SU-DHL-6 (cell line): ENCODE data around the gene DCHS2.

ENCODE experiments used
- H2AFZ ChIP-seq: fragments of 200-600 bp; sonication (generic); 2 replicates; pipeline ENCODE4 v1.6.1; 2014; ENCODE audit warnings: low read depth, mild to moderate bottlenecking, moderate library complexity, mixed read lengths, antibody characterized with exemption, low read length; ENCODE audit not compliant: severe bottlenecking
- H3F3A ChIP-seq: fragments of 200-600 bp; shearing (Covaris generic); 2 replicates; pipeline ENCODE4 v1.6.0; 2016; ENCODE audit warnings: antibody characterized with exemption, mild to moderate bottlenecking; ENCODE audit not compliant: insufficient read depth
- H3K27ac ChIP-seq: fragments of 200-600 bp; sonication (generic); 2 replicates; pipeline ENCODE4 v1.5.1; 2016; ENCODE audit warnings: low read depth, mild to moderate bottlenecking, low read length, moderate library complexity, mixed read lengths
- H3K27me3 ChIP-seq: fragments of 200-600 bp; sonication (generic), shearing (Covaris generic); 2 replicates; pipeline ENCODE4 v1.6.0; 2014; ENCODE audit warnings: mild to moderate bottlenecking, low read length
- H3K36me3 ChIP-seq: fragments of 200-600 bp; sonication (generic); 2 replicates; pipeline ENCODE4 v1.6.1; 2014; ENCODE audit warnings: mild to moderate bottlenecking, low read length, mixed read lengths
- H3K4me2 ChIP-seq: fragments of 300-600, 200-600 bp; shearing (Covaris generic), sonication (generic); 2 replicates; pipeline ENCODE4 v1.6.0; 2014; ENCODE audit warnings: low read length, low read depth, mild to moderate bottlenecking; ENCODE audit not compliant: poor library complexity, severe bottlenecking
- H3K4me3 ChIP-seq: fragments of 200-600 bp; sonication (generic); 2 replicates; pipeline ENCODE4 v1.5.1; 2014; ENCODE audit warnings: antibody characterized with exemption, low read length, mild to moderate bottlenecking, mixed read lengths; ENCODE audit not compliant: insufficient read depth, poor library complexity, severe bottlenecking
- H3K79me2 ChIP-seq: fragments of 200-600 bp; sonication (generic); 2 replicates; pipeline ENCODE4 v1.6.1; 2014; ENCODE audit warnings: mild to moderate bottlenecking, low read length, moderate library complexity; ENCODE audit not compliant: insufficient read depth
- H3K9ac ChIP-seq: fragments of 200-600 bp; sonication (generic); 2 replicates; pipeline ENCODE4 v1.7.0; 2014; ENCODE audit warnings: mild to moderate bottlenecking, low read length
- H3K9me2 ChIP-seq: fragments of 200-600 bp; sonication (generic); replicated peaks from 2 replicates; pipeline ENCODE4 v1.6.1; 2014; ENCODE audit warnings: low read length; ENCODE audit not compliant: insufficient read depth
- H3K9me3 ChIP-seq: fragments of 200-600 bp; sonication (generic); 2 replicates; pipeline ENCODE4 v1.6.1; 2014; ENCODE audit warnings: low read length, mixed read lengths; ENCODE audit not compliant: insufficient read depth
- H4K20me1 ChIP-seq: fragments of 200-600 bp; sonication (generic); 2 replicates; pipeline ENCODE4 v1.6.1; 2014; ENCODE audit warnings: low read depth, mild to moderate bottlenecking, antibody characterized with exemption, low read length, moderate library complexity, mixed read lengths
- EZH2phosphoT487 ChIP-seq: fragments of 200-600 bp; sonication (generic), shearing (Covaris generic); conservative IDR thresholded peaks from 2 replicates; pipeline ENCODE4 v1.6.1; 2018; ENCODE audit warnings: mild to moderate bottlenecking, antibody characterized with exemption, low read length, moderate library complexity, mixed read lengths
- TF ChIP-seq, protein P1 (sequence below): fragments of 200-600 bp; sonication (generic); IDR thresholded peaks from one replicate; pipeline ENCODE4 v1.5.1; 2017; ENCODE audit warnings: antibody characterized with exemption, mild to moderate bottlenecking, low read length, moderate library complexity; ENCODE audit not compliant: insufficient read depth, poor library complexity, severe bottlenecking

DCHS2 gene

DNA sequence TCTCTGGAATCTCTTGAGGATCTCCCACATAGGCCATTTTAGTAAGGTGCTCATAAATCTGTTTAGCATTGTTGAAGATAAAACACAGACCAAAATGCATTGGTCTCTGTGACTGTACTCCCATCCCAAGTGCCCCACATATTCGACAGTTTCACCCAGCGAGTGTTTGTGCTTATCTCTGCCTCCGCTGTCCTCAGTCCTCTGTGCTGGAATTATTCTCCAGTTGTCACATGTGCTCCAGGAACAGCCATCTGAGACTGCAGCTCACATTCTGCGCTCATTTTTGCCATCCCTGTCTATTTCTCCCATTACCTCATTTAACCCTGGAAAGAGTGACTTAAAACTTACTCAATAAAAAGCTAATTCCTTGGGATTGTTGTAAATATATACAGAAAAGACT is 27.6 kb upstream of the DCHS2 start:
- Histone ChIP-seq H3K79me2 (no peaks in the 10 kb centered on the region), H3K9me3 (no peaks in the 10 kb centered on the region), H3K27me3 (no peaks in the 10 kb centered on the region), H3K36me3 (no peaks in the 10 kb centered on the region), H3K27ac (no peak overlapping the region), H3K9ac (no peak overlapping the region), H2AFZ (no peak overlapping the region), H3K4me2 (no peak overlapping the region), H3F3A (no peaks in the 10 kb centered on the region), H4K20me1 (no peaks in the 10 kb centered on the region), H3K4me3 (no peak overlapping the region), H3K9me2 (no peaks in the 10 kb centered on the region)
- TF ChIP-seq, protein P1, sequence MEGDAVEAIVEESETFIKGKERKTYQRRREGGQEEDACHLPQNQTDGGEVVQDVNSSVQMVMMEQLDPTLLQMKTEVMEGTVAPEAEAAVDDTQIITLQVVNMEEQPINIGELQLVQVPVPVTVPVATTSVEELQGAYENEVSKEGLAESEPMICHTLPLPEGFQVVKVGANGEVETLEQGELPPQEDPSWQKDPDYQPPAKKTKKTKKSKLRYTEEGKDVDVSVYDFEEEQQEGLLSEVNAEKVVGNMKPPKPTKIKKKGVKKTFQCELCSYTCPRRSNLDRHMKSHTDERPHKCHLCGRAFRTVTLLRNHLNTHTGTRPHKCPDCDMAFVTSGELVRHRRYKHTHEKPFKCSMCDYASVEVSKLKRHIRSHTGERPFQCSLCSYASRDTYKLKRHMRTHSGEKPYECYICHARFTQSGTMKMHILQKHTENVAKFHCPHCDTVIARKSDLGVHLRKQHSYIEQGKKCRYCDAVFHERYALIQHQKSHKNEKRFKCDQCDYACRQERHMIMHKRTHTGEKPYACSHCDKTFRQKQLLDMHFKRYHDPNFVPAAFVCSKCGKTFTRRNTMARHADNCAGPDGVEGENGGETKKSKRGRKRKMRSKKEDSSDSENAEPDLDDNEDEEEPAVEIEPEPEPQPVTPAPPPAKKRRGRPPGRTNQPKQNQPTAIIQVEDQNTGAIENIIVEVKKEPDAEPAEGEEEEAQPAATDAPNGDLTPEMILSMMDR: no peak
- TF ChIP-seq EZH2phosphoT487: no peak

DNA sequence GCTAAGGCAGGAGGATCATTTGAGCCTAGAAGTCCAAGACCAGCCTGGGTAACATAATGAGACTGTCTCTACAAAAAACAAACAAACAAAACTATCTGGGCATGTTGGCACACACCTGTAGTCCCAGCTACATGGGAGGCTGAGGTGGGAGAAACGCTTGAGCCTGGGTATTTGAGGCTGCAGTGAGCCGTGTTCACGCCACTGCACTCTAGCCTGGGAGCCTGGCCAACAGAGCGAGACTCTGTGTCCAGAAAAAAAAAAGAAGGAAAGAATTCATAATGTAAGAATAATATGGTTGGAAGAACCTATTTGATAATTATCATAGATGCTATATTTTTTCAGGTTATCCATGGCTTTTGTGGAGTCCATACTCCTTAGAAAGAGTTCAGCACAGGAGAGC is 26.0 kb upstream of the DCHS2 start:
- H3K9me3 ChIP-seq: no peaks in the 10 kb centered on the region
- no peaks in the 10 kb centered on the region for H4K20me1 ChIP-seq
- no peak overlapping the region for H3K4me2 ChIP-seq
- H3K9ac ChIP-seq: no peak overlapping the region
- H3K27ac ChIP-seq: no peak overlapping the region
- TF ChIP-seq, protein P1: no peak
- TF ChIP-seq EZH2phosphoT487: no peak
- no peak overlapping the region for H2AFZ ChIP-seq
- H3K79me2 ChIP-seq: no peaks in the 10 kb centered on the region
- H3K4me3 ChIP-seq: no peak overlapping the region
- no peaks in the 10 kb centered on the region for H3K36me3 ChIP-seq
- no peaks in the 10 kb centered on the region for H3K9me2 ChIP-seq
- no peaks in the 10 kb centered on the region for H3K27me3 ChIP-seq
- H3F3A ChIP-seq: no peaks in the 10 kb centered on the region

DNA sequence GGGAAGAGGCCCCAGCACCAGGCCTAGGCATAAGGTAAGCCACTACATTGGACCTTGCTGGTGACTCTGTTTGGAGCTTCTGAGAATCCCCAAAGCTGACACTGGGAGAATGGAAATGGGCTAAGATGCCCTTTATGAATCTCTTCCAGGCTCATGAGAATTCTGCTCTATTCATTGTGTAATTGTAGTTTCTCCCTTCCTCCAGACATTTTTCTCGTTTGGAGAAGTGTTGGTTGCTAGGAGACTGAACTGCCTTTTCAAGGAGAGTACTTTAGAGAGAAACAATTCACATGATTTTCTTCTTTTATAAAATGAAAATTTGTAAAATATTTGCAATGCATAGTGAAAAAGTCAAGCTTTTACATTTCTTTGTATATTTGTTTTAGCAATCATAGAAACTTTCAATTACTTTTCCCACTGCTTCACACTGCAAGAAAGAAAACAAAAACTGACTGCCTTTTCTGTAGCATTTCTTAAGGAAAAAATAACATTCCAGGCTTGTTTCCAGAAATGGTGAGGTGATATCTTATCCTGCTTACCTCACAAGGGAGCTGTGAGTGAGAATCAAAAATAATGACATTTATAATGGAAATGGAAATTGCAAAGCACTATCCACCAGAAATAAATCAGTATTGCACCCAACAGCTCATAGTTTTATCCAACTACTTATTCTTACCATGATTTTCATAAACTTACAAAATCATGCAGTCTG is 24.9 kb upstream of the DCHS2 start:
- H2AFZ ChIP-seq: no peak overlapping the region
- no peak overlapping the region for H3K4me3 ChIP-seq
- no peak overlapping the region for H3K4me2 ChIP-seq
- no peaks in the 10 kb centered on the region for H3K36me3 ChIP-seq
- H4K20me1 ChIP-seq: no peaks in the 10 kb centered on the region
- H3K27ac ChIP-seq: no peak overlapping the region
- no peaks in the 10 kb centered on the region for H3K79me2 ChIP-seq
- H3K9me2 ChIP-seq: no peaks in the 10 kb centered on the region
- no peaks in the 10 kb centered on the region for H3K9me3 ChIP-seq
- H3K27me3 ChIP-seq: no peaks in the 10 kb centered on the region
- TF ChIP-seq EZH2phosphoT487: no peak
- TF ChIP-seq, protein P1: no peak
- H3K9ac ChIP-seq: no peak overlapping the region
- H3F3A ChIP-seq: no peaks in the 10 kb centered on the region
